SK-N-SH (cell line): ENCODE results near the gene MDH2. TPM values are rescaled to one million over a fixed set of nuclear protein-coding genes. Genes with fewer than 3 reads are reported as not detected.

Source experiments
- CTCF ChIA-PET: fragments of 300-600, 350-600 bp; formaldehyde crosslinking; extraction: SDS; loops from one replicate; lab custom pipeline; 2021; lab: Yijun Ruan, JAX
- POLR2A ChIA-PET: fragments of 350-600 bp; sonication (Branson Sonifier 250); formaldehyde crosslinking; extraction: SDS; loops from one replicate; lab custom pipeline; 2020; ENCODE audit warnings: antibody characterized with exemption, inconsistent platforms; lab: Yijun Ruan, JAX
- DNase-seq: peaks from one replicate; pipeline ENCODE4 v3.0.0; 2012
- H2AFZ ChIP-seq: fragments of 200-600 bp; sonication (generic); 2 replicates; pipeline ENCODE4 v1.8.1; 2016; ENCODE audit warnings: antibody characterized with exemption, mild to moderate bottlenecking, low read depth
- H3F3A ChIP-seq: fragments of 200-600 bp; sonication (generic); replicated peaks from 2 replicates; pipeline ENCODE3; 2016; ENCODE audit warnings: antibody characterized with exemption, mild to moderate bottlenecking; ENCODE audit not compliant: insufficient read depth
- H3K27ac ChIP-seq, 2 experiments: fragments of 200-500 bp in 1 of 2; fragments of 200-600 bp in 1 of 2; sonication (Bioruptor generic) in 1 of 2; sonication (generic), shearing (Covaris generic) in 1 of 2; 2 replicates each; pipeline versions ENCODE4 v1.5.1 to v1.6.1; 2014 to 2016; ENCODE audit warnings: low read depth in 2 of 2, inconsistent platforms in 1 of 2, low read length in 1 of 2, mild to moderate bottlenecking in 1 of 2, mixed read lengths in 1 of 2
- H3K27me3 ChIP-seq: fragments of 200-600 bp; sonication (generic), shearing (Covaris generic); 2 replicates; pipeline ENCODE4 v1.6.1; 2016; ENCODE audit warnings: mixed run types; ENCODE audit not compliant: insufficient read depth
- H3K36me3 ChIP-seq, 2 experiments: fragments of 200-500 bp in 1 of 2; fragments of 200-600 bp in 1 of 2; sonication (Bioruptor generic) in 1 of 2; sonication (generic) in 1 of 2; replicated peaks in 1 of 2; 2 replicates each; pipeline versions ENCODE3 to v1.5.1; 2014 to 2016; ENCODE audit warnings: low read length in 1 of 2, mild to moderate bottlenecking in 1 of 2; ENCODE audit not compliant: insufficient read depth in 2 of 2, control insufficient read depth in 1 of 2
- H3K4me1 ChIP-seq, 2 experiments: fragments of 200-500 bp in 1 of 2; fragments of 200-600 bp in 1 of 2; sonication (Bioruptor generic) in 1 of 2; sonication (generic), shearing (Covaris generic) in 1 of 2; 2 replicates each; pipeline versions ENCODE4 v1.5.1 to v1.6.1; 2014 to 2016; ENCODE audit warnings: low read depth in 1 of 2, low read length in 1 of 2, mixed run types in 1 of 2; ENCODE audit not compliant: insufficient read depth in 2 of 2, control insufficient read depth in 1 of 2
- H3K4me2 ChIP-seq: fragments of 200-600 bp; sonication (generic), shearing (Covaris generic); 2 replicates; pipeline ENCODE4 v1.6.1; 2017; ENCODE audit warnings: mixed run types
- H3K4me3 ChIP-seq, 2 experiments: fragments of 200-500 bp in 1 of 2; fragments of 200-600 bp in 1 of 2; sonication (Bioruptor generic) in 1 of 2; sonication (generic), shearing (Covaris generic) in 1 of 2; 2 replicates each; pipeline versions ENCODE4 v1.5.1 to v1.8.1; 2014 to 2016; ENCODE audit warnings: low read depth in 2 of 2, inconsistent platforms in 1 of 2, low read length in 1 of 2, mild to moderate bottlenecking in 1 of 2, mixed read lengths in 1 of 2, moderate library complexity in 1 of 2
- H3K79me2 ChIP-seq: fragments of 200-600 bp; sonication (generic); 2 replicates; pipeline ENCODE4 v1.8.1; 2017; ENCODE audit warnings: mild to moderate bottlenecking; ENCODE audit not compliant: insufficient read depth
- H3K9ac ChIP-seq: fragments of 200-600 bp; sonication (generic); 2 replicates; pipeline ENCODE4 v1.6.1; 2017; ENCODE audit warnings: mixed run types
- H3K9me2 ChIP-seq: fragments of 200-600 bp; sonication (generic); 2 replicates; pipeline ENCODE4 v1.6.1; 2017; ENCODE audit warnings: mixed run types
- H3K9me3 ChIP-seq: fragments of 200-600 bp; sonication (generic); 2 replicates; pipeline ENCODE4 v1.6.1; 2017; ENCODE audit warnings: mixed run types, mild to moderate bottlenecking, moderate library complexity
- H4K20me1 ChIP-seq: fragments of 200-600 bp; sonication (generic); 2 replicates; pipeline ENCODE4 v1.6.1; 2017; ENCODE audit warnings: mild to moderate bottlenecking, mixed run types; ENCODE audit not compliant: insufficient read depth
- FOXM1 ChIP-seq: IDR thresholded peaks from 2 replicates; pipeline ENCODE4 v1.4.0; 2012; ENCODE audit warnings: low read depth, mild to moderate bottlenecking
- GABPA ChIP-seq: IDR thresholded peaks from 2 replicates; pipeline ENCODE4 v1.4.0; 2012; ENCODE audit warnings: low read depth, mild to moderate bottlenecking
- MEF2A ChIP-seq: IDR thresholded peaks from 2 replicates; pipeline ENCODE4 v1.4.0; 2012; ENCODE audit warnings: low read depth, borderline replicate concordance
- RCOR1 ChIP-seq: fragments of 150-350 bp; IDR thresholded peaks from 2 replicates; pipeline ENCODE4 v1.6.1; 2017; ENCODE audit warnings: antibody characterized with exemption, low read length
- RXRA ChIP-seq: IDR thresholded peaks from 2 replicates; pipeline ENCODE4 v1.4.0; 2012; ENCODE audit warnings: low read depth, mild to moderate bottlenecking, borderline replicate concordance
- SIN3A ChIP-seq: IDR thresholded peaks from 2 replicates; pipeline ENCODE4 v1.6.1; 2012; ENCODE audit warnings: low read depth, mild to moderate bottlenecking, low read length, moderate library complexity, borderline replicate concordance
- SMC3 ChIP-seq: IDR thresholded peaks from 2 replicates; pipeline ENCODE4 v1.6.1; 2012; ENCODE audit warnings: low read depth, low read length, improper control_type of control experiment
- TAF1 ChIP-seq: IDR thresholded peaks from 2 replicates; pipeline ENCODE4 v1.6.1; 2012; ENCODE audit warnings: low read depth, mild to moderate bottlenecking, low read length, moderate library complexity, borderline replicate concordance
- WGBS: methylation state at CpG from one replicate; pipeline ENCODE4 v1.1.6; 2017; ENCODE audit warnings: low lambda C conversion rate; 5-methylcytosine and 5-hydroxymethylcytosine counted together
- polyA plus RNA-seq, 3 experiments: library from polyadenylated mRNA; depleted of rRNA; stranded (reverse); fragments of >200 nt; gene quantifications; 2 replicates each; pipeline ENCODE4 v1.2.3, GENCODE V29; 2012
- TF ChIP-seq, protein P1 (sequence below): IDR thresholded peaks from 2 replicates; pipeline ENCODE4 v1.6.1; 2012; ENCODE audit warnings: mild to moderate bottlenecking, low read depth, low read length, moderate library complexity
- TF ChIP-seq, protein P2 (sequence below): IDR thresholded peaks from 2 replicates; pipeline ENCODE4; 2012
- TF ChIP-seq, protein P3 (sequence below): IDR thresholded peaks from 2 replicates; pipeline ENCODE4 v1.4.0; 2012; ENCODE audit warnings: low read depth, borderline replicate concordance

MDH2 gene
- polyA plus RNA-seq, 1 of the 3 experiments (the other 2 are of a cell fraction) = 301 TPM

DNA sequence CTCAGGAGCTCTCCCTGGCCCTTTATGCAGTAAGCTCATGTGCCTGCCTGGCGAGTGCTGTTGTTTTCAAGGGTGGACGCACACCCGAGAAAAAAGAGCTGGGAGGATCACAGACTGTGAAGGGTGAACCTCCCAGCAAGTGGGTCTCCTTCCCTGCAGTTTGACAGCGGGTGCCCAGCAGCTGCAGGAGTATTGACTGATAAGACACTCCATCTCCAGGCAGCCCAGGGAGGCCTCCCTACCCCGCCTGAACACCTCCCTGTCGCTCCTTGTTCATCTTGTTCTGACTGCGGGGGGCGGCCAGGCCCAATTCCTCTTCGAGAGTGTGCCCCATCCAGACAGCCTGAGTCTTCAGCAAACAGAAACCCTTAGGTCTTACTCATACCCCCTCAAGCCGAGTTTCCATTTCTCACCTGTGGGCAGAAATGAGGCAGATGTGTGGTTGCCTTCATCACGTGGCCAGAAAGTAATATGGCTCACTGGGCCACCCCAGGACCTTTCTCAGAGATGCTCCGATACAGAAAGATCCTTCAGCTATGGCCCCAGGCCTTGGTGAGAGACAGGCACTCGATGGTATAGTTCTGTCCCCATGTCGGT, 17.2 kb downstream of the MDH2 start:
- Histone ChIP-seq H3K9me3 (no peaks in the 10 kb centered on the region), H3K9ac (no peak overlapping the region), H3K4me1 (no peaks in the 10 kb centered on the region), H3K36me3 (peaks cover 39 to 67% of the 10 kb centered on the region in 2 experiments), H3F3A (peaks cover 31% of the 10 kb centered on the region), H2AFZ (no peak overlapping the region), H3K4me2 (no peak overlapping the region), H3K27ac (no peak overlapping the region), H4K20me1 (0 out of 2 replicates have a peak, but pooled peaks cover 4% of the 10 kb centered on the region), H3K79me2 (no peaks in the 10 kb centered on the region), H3K9me2 (no peaks in the 10 kb centered on the region), H3K4me3 (no peak overlapping the region), H3K27me3 (no peaks in the 10 kb centered on the region)
- TF ChIP-seq, protein P1, sequence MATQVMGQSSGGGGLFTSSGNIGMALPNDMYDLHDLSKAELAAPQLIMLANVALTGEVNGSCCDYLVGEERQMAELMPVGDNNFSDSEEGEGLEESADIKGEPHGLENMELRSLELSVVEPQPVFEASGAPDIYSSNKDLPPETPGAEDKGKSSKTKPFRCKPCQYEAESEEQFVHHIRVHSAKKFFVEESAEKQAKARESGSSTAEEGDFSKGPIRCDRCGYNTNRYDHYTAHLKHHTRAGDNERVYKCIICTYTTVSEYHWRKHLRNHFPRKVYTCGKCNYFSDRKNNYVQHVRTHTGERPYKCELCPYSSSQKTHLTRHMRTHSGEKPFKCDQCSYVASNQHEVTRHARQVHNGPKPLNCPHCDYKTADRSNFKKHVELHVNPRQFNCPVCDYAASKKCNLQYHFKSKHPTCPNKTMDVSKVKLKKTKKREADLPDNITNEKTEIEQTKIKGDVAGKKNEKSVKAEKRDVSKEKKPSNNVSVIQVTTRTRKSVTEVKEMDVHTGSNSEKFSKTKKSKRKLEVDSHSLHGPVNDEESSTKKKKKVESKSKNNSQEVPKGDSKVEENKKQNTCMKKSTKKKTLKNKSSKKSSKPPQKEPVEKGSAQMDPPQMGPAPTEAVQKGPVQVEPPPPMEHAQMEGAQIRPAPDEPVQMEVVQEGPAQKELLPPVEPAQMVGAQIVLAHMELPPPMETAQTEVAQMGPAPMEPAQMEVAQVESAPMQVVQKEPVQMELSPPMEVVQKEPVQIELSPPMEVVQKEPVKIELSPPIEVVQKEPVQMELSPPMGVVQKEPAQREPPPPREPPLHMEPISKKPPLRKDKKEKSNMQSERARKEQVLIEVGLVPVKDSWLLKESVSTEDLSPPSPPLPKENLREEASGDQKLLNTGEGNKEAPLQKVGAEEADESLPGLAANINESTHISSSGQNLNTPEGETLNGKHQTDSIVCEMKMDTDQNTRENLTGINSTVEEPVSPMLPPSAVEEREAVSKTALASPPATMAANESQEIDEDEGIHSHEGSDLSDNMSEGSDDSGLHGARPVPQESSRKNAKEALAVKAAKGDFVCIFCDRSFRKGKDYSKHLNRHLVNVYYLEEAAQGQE = no peak
- TF ChIP-seq GABPA = no peak
- TF ChIP-seq SMC3 = no peak
- TF ChIP-seq FOXM1 = no peak
- no peak for TF ChIP-seq RXRA
- no peak for TF ChIP-seq TAF1
- no peak for TF ChIP-seq MEF2A
- TF ChIP-seq, protein P2, sequence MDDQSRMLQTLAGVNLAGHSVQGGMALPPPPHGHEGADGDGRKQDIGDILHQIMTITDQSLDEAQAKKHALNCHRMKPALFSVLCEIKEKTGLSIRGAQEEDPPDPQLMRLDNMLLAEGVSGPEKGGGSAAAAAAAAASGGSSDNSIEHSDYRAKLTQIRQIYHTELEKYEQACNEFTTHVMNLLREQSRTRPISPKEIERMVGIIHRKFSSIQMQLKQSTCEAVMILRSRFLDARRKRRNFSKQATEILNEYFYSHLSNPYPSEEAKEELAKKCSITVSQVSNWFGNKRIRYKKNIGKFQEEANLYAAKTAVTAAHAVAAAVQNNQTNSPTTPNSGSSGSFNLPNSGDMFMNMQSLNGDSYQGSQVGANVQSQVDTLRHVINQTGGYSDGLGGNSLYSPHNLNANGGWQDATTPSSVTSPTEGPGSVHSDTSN = no peak
- no peak for TF ChIP-seq RCOR1
- TF ChIP-seq, protein P3, sequence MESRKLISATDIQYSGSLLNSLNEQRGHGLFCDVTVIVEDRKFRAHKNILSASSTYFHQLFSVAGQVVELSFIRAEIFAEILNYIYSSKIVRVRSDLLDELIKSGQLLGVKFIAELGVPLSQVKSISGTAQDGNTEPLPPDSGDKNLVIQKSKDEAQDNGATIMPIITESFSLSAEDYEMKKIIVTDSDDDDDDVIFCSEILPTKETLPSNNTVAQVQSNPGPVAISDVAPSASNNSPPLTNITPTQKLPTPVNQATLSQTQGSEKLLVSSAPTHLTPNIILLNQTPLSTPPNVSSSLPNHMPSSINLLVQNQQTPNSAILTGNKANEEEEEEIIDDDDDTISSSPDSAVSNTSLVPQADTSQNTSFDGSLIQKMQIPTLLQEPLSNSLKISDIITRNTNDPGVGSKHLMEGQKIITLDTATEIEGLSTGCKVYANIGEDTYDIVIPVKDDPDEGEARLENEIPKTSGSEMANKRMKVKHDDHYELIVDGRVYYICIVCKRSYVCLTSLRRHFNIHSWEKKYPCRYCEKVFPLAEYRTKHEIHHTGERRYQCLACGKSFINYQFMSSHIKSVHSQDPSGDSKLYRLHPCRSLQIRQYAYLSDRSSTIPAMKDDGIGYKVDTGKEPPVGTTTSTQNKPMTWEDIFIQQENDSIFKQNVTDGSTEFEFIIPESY = no peak
- no peak for TF ChIP-seq SIN3A
- ChIA-PET POLR2A (no interaction called here), CTCF (no interaction called here)
- 91% methylated on average over 12 of the region's 14 CpGs for WGBS
- DNase-seq = no peak
